Activated CD8-positive, alpha-beta memory T cell treated with anti-CD3 and anti-CD28 coated beads for 24 hours (primary cell): Measurements from ENCODE around the gene EVI5.
"Not testable (repeated sequence)": the region's sequence is repeated elsewhere in the genome, so short reads cannot be mapped to it uniquely, and the experiment has no call there.

ENCODE experiments used
- DNase-seq: peaks from one replicate; pipeline ENCODE4 v3.0.0-alpha.2; 2020

EVI5 gene

GRCh38 chr1:92791487-92792066 is 6.7 kb upstream of the EVI5 start:
- DNase-seq, result no peak

GRCh38 chr1:92790867-92791266 is 6.0 kb upstream of the EVI5 start:
- no peak for DNase-seq

GRCh38 chr1:92790081-92790480 is 5.2 kb upstream of the EVI5 start:
- no peak for DNase-seq

- DNase-seq, result no peak
These were observed 1.4 kb upstream of the EVI5 start for GRCh38 chr1:92786111-92786901.

GRCh38 chr1:92784021-92784638 is 778 bp downstream of the EVI5 start:
- DNase-seq, result peak; percentile 70

GRCh38 chr1:92783550-92783949 is 1.4 kb downstream of the EVI5 start:
- not testable (repeated sequence) for DNase-seq

- DNase-seq, result no peak
These were observed 6.5 kb downstream of the EVI5 start for GRCh38 chr1:92778376-92778775.

GRCh38 chr1:92774407-92774806 is 10.5 kb downstream of the EVI5 start:
- DNase-seq, result no peak

- DNase-seq, result not testable (repeated sequence)
These were observed 11.2 kb downstream of the EVI5 start for GRCh38 chr1:92773749-92774148.

GRCh38 chr1:92769856-92770255 is 15.1 kb downstream of the EVI5 start:
- no peak for DNase-seq

GRCh38 chr1:92768915-92769314 is 16.0 kb downstream of the EVI5 start:
- DNase-seq, result no peak

- no peak for DNase-seq
These were observed 16.6 kb downstream of the EVI5 start for GRCh38 chr1:92768296-92768695.

- no peak for DNase-seq
These were observed 20.8 kb downstream of the EVI5 start for GRCh38 chr1:92764116-92764515.

- no peak for DNase-seq
These were observed 22.6 kb downstream of the EVI5 start for GRCh38 chr1:92762355-92762754.

GRCh38 chr1:92759361-92759760 is 25.5 kb downstream of the EVI5 start:
- DNase-seq, result no peak

- DNase-seq, result no peak
These were observed 28.4 kb downstream of the EVI5 start for GRCh38 chr1:92756537-92756936.

- DNase-seq, result no peak
These were observed 29.1 kb downstream of the EVI5 start for GRCh38 chr1:92755541-92756461.

GRCh38 chr1:92754719-92755050 is 30.2 kb downstream of the EVI5 start:
- no peak for DNase-seq

- DNase-seq, result no peak
These were observed 30.7 kb downstream of the EVI5 start for GRCh38 chr1:92754000-92754718.

- DNase-seq, result no peak
These were observed 32.2 kb downstream of the EVI5 start for GRCh38 chr1:92752719-92753118.

GRCh38 chr1:92749024-92749634 is 35.8 kb downstream of the EVI5 start:
- DNase-seq, result no peak

GRCh38 chr1:92748138-92748537 is 36.8 kb downstream of the EVI5 start:
- no peak for DNase-seq
